Keratinocyte (primary cell): ENCODE data around the gene KIF24. TPM values are rescaled to one million over a fixed set of nuclear protein-coding genes. Genes with fewer than 3 reads are reported as not detected.

Experiments used
- DNase-seq: peaks from one replicate; pipeline ENCODE4 v3.0.0-alpha.2; 2011; ENCODE audit warnings: low read depth, missing footprints, low spot score
- FAIRE-seq: peaks from 2 replicates; lab custom pipeline; 2011; peaks lifted over from hg19 to GRCh38; lab: Jason Lieb, UNC
- H2AFZ ChIP-seq: 2 replicates; pipeline ENCODE4 v1.6.0; 2012; ENCODE audit warnings: low read length, control low read depth, inconsistent platforms; ENCODE audit not compliant: control insufficient read depth
- H3K27ac ChIP-seq: 2 replicates; pipeline ENCODE4 v1.5.1; 2011; ENCODE audit warnings: low read length; ENCODE audit not compliant: control insufficient read depth, insufficient read depth
- H3K27me3 ChIP-seq: 3 replicates; pipeline ENCODE4 v1.6.0; 2011; ENCODE audit warnings: low read length; ENCODE audit not compliant: control insufficient read depth, insufficient read depth; ENCODE audit errors: extremely low read depth
- H3K36me3 ChIP-seq, 2 experiments: 2 replicates in 1 of 2; 3 replicates in 1 of 2; pipeline ENCODE4 v1.5.1; 2011; ENCODE audit warnings: low read length in 2 of 2, mild to moderate bottlenecking in 1 of 2; ENCODE audit not compliant: control insufficient read depth in 2 of 2, insufficient read depth in 2 of 2; ENCODE audit errors: extremely low read depth in 1 of 2
- H3K4me1 ChIP-seq: 3 replicates; pipeline ENCODE4 v1.5.1; 2011; ENCODE audit warnings: low read length; ENCODE audit not compliant: control insufficient read depth, insufficient read depth; ENCODE audit errors: extremely low read depth
- H3K4me2 ChIP-seq: 3 replicates; pipeline ENCODE4 v1.6.0; 2011; ENCODE audit warnings: low read depth, low read length; ENCODE audit not compliant: control insufficient read depth, insufficient read depth; ENCODE audit errors: extremely low read depth
- H3K4me3 ChIP-seq, 3 experiments: fragments of 200-600 bp in 1 of 3; sonication (generic) in 1 of 3; 2 replicates in 2 of 3; 3 replicates in 1 of 3; pipeline ENCODE4 v1.5.1; 2011 to 2016; ENCODE audit warnings: low read length in 3 of 3, mild to moderate bottlenecking in 3 of 3, control low read depth in 2 of 3, inconsistent platforms in 1 of 3, low read depth in 1 of 3, mixed read lengths in 1 of 3, mixed run types in 1 of 3, moderate library complexity in 1 of 3; ENCODE audit not compliant: control insufficient read depth in 2 of 3, insufficient read depth in 2 of 3; ENCODE audit errors: extremely low read depth in 1 of 3
- H3K79me2 ChIP-seq: 2 replicates; pipeline ENCODE4 v1.6.0; 2012; ENCODE audit warnings: low read length; ENCODE audit not compliant: control insufficient read depth, insufficient read depth
- H3K9ac ChIP-seq: 3 replicates; pipeline ENCODE4 v1.6.0; 2011; ENCODE audit warnings: low read length; ENCODE audit not compliant: control insufficient read depth, insufficient read depth; ENCODE audit errors: extremely low read depth
- H3K9me1 ChIP-seq: 3 replicates; pipeline ENCODE4 v1.6.0; 2011; ENCODE audit warnings: low read length; ENCODE audit not compliant: control insufficient read depth, insufficient read depth; ENCODE audit errors: extremely low read depth
- H3K9me3 ChIP-seq: 2 replicates; pipeline ENCODE4 v1.5.1; 2012; ENCODE audit warnings: low read depth, low read length; ENCODE audit not compliant: control insufficient read depth
- H4K20me1 ChIP-seq: 3 replicates; pipeline ENCODE4 v1.6.0; 2011; ENCODE audit warnings: low read length; ENCODE audit not compliant: control insufficient read depth, insufficient read depth; ENCODE audit errors: extremely low read depth
- EZH2 ChIP-seq: IDR thresholded peaks from one replicate; pipeline ENCODE4 v1.6.1; 2012; ENCODE audit warnings: inconsistent platforms, mild to moderate bottlenecking, low read length, moderate library complexity
- dilution Hi-C: fragments of 300-500 bp; cut with MboI; formaldehyde crosslinking; loops from one replicate; pipeline ENCODE4 v1.7.0; 2020; ENCODE audit warnings: low sequenced_read_pairs; ENCODE audit not compliant: extremely low pct_ligation_motif_present
- polyA plus RNA-seq, 5 experiments: library from polyadenylated mRNA; depleted of rRNA in 3 of 5; stranded (reverse) in 3 of 5; stranded (forward) in 1 of 5; unstranded in 1 of 5; fragments of >200 nt; gene quantifications; 1 replicate in 1 of 5; 2 replicates in 3 of 5; 3 replicates in 1 of 5; pipeline versions ENCODE4 v1.2.1 to v1.2.3, GENCODE V29; 2011 to 2012; ENCODE audit warnings: missing spikeins in 2 of 5, low read depth in 1 of 5, low replicate concordance in 1 of 5
- TF ChIP-seq, protein P1 (sequence below), 3 experiments: IDR thresholded peaks in 1 of 3; conservative IDR thresholded peaks in 1 of 3; optimal IDR thresholded peaks in 1 of 3; 2 replicates in 2 of 3; 3 replicates in 1 of 3; pipeline versions ENCODE3 to v1.5.1; 2011; ENCODE audit warnings: low read length in 3 of 3, mild to moderate bottlenecking in 3 of 3, moderate library complexity in 2 of 3, control low read depth in 1 of 3, inconsistent platforms in 1 of 3; ENCODE audit not compliant: insufficient read depth in 2 of 3; ENCODE audit errors: extremely low read depth in 1 of 3

The KIF24 gene
- polyA plus RNA-seq, 1 donor (not counting 4 experiments of a cell fraction or from before 2014, with no cell fraction given): 1.8 TPM

DNA sequence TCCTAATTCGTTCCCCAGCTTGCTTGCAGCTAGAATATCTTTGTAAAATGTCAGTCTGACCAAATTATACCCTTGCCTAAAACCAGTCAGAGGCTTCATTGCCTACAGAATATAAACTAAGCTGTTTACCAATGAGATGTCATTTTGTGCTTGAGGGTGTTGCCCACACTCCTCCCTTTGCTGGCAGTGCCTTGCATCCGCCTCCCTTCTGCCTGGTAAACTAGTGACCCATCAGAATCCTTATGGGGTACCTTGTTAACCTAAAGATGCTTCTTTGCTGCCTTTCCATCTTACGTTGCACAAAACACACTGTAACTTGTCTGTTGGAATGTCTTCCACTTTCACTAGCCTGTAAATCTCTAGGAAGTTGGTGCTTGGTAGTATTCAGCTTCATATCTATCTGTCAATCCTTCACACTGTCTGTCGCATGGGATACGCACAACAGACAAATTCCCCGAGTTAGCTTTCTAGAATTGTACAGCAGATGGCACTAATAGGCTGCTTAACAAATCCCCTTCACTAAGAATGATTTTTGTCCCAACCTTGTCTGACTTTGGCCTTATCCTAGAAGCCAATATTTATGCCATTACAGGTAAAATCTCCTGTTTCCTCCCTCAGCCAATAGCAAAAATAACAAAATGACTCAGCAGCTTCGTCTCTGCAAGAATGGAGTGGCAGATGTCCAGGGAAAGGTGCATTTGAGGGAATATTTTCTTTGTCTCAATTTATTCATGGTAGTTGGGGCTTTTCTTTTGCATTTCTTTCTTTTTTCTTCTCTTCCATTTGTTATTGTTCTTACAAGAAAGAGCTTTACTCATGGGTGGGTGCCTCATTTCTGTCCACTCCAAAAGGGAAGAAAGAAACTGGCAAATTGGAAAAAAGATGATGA, 3.3 kb upstream of the KIF24 start:
- TF ChIP-seq, protein P1, sequence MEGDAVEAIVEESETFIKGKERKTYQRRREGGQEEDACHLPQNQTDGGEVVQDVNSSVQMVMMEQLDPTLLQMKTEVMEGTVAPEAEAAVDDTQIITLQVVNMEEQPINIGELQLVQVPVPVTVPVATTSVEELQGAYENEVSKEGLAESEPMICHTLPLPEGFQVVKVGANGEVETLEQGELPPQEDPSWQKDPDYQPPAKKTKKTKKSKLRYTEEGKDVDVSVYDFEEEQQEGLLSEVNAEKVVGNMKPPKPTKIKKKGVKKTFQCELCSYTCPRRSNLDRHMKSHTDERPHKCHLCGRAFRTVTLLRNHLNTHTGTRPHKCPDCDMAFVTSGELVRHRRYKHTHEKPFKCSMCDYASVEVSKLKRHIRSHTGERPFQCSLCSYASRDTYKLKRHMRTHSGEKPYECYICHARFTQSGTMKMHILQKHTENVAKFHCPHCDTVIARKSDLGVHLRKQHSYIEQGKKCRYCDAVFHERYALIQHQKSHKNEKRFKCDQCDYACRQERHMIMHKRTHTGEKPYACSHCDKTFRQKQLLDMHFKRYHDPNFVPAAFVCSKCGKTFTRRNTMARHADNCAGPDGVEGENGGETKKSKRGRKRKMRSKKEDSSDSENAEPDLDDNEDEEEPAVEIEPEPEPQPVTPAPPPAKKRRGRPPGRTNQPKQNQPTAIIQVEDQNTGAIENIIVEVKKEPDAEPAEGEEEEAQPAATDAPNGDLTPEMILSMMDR (optimal IDR thresholded peaks at IDR 0.05 in 1 of 3, IDR thresholded peaks at IDR 0.05 in 1 of 3, conservative IDR thresholded peaks at IDR 0.05 in 1 of 3; ENCODE audit: extremely low read depth in 1 of 3, insufficient read depth in 2 of 3, low read length in 3 of 3): peak; percentile 22 to 52 (median 47)
- TF ChIP-seq EZH2: no peak
- peak overlapping the region; percentile 1 for H3K4me2 ChIP-seq
- H3K36me3 ChIP-seq: peaks cover 3% of the 10 kb centered on the region in 2 experiments
- DNase-seq (no peak), FAIRE-seq (peak; percentile 71)
- no peaks in the 10 kb centered on the region for H3K9me1 ChIP-seq
- H3K27ac ChIP-seq: peak overlapping the region; percentile 4
- peaks cover 26% of the 10 kb centered on the region for H3K79me2 ChIP-seq
- dilution Hi-C loops: no loop called here
- no peaks in the 10 kb centered on the region for H3K9me3 ChIP-seq
- peaks cover 25% of the 10 kb centered on the region for H3K4me1 ChIP-seq
- no peak overlapping the region for H2AFZ ChIP-seq
- H3K4me3 ChIP-seq: no peak overlapping the region
- no peak overlapping the region for H3K9ac ChIP-seq
- H4K20me1 ChIP-seq: no peaks in the 10 kb centered on the region
- H3K27me3 ChIP-seq: no peaks in the 10 kb centered on the region

DNA sequence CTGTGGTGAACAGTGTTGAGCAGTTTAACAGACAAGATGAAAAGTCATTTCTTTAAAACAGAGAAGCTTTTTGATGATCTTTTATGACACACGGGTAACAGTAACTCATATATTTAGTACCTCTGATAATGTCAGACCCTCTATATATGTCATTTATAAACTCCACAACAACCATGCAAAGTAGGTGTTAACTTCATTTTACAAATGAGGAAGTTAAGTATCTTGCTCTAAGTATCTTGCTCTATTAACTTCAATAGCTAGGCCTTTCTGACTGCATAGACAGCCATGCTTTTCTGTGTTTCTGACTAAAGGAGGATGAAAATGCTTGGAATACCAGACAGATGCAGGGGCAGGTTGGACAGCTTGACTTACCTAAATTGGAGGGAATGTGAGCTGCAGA, 2.1 kb upstream of the KIF24 start:
- Histone ChIP-seq H3K9me3 (no peaks in the 10 kb centered on the region), H3K79me2 (peaks cover 29% of the 10 kb centered on the region), H4K20me1 (no peaks in the 10 kb centered on the region), H3K9me1 (no peaks in the 10 kb centered on the region), H3K4me1 (peaks cover 26% of the 10 kb centered on the region), H3K36me3 (peaks cover 0 to 3% of the 10 kb centered on the region in 2 experiments), H3K4me3 (no peak overlapping the region), H3K9ac (no peak overlapping the region), H2AFZ (no peak overlapping the region), H3K4me2 (no peak overlapping the region), H3K27ac (no peak overlapping the region), H3K27me3 (no peaks in the 10 kb centered on the region)
- FAIRE-seq (no peak), DNase-seq (no peak)
- TF ChIP-seq, protein P1 (optimal IDR thresholded peaks at IDR 0.05 in 1 of 3, IDR thresholded peaks at IDR 0.05 in 1 of 3, conservative IDR thresholded peaks at IDR 0.05 in 1 of 3; ENCODE audit: extremely low read depth in 1 of 3, insufficient read depth in 2 of 3, low read length in 3 of 3): no peak
- no peak for TF ChIP-seq EZH2
- dilution Hi-C loops: no loop called here
